ENCODE results near the gene NSMCE1.

NSMCE1 gene

GRCh38 chr16:27315333-27316037 lies 46.9 kb upstream of the NSMCE1 start:
- Histone ChIP-seq H3K4me2 (peak overlapping the region; percentile 87; the same call in 1 of the 2 replicates), H3K4me3 (IDR thresholded peaks at IDR 0.05; ENCODE audit: insufficient read depth, low read depth, low read length) (no peak overlapping the region), H3K4me1 (ENCODE audit: low read depth, poor library complexity, severe bottlenecking) (peaks cover 19% of the 10 kb centered on the region), H3K27ac (no peak overlapping the region), H3K9ac (no peak overlapping the region), H3K79me2 (ENCODE audit: insufficient read depth, low read depth) (no peaks in the 10 kb centered on the region; the same call in 1 of the 2 replicates), H4K20me1 (ENCODE audit: insufficient read depth) (no peaks in the 10 kb centered on the region; the same call in 1 of the 2 replicates), H3K36me3 (ENCODE audit: insufficient read depth) (no peaks in the 10 kb centered on the region), H3K27me3 (ENCODE audit: insufficient read depth, low read depth) (no peaks in the 10 kb centered on the region), H2AFZ (ENCODE audit: low read depth) (no peak overlapping the region)
- no peak for TF ChIP-seq CTCF (conservative IDR thresholded peaks at IDR 0.05; ENCODE audit: low read depth, low read length)

DNA sequence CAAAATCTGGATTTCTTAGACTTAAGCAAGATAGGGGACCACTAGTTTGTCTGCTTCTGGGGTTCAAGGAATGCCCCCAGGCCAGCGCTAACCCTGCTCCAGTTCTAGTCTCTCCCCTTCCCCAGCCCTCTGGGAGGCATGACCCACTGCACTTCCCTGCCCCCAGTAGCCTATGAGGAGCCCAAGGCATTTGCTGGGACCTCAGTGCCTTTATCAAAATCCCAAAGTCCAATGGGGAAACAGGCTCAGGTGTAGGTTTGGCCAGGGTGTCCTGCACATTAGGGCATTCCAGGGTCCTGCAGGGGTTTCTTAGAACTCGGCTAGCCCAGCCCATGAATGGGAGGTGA lies 46.4 kb upstream of the NSMCE1 start:
- no peak overlapping the region for H3K9ac ChIP-seq
- no peak overlapping the region for H3K4me3 ChIP-seq (IDR thresholded peaks at IDR 0.05; ENCODE audit: insufficient read depth, low read depth, low read length)
- TF ChIP-seq CTCF (conservative IDR thresholded peaks at IDR 0.05; ENCODE audit: low read depth, low read length): no peak
- H3K4me2 ChIP-seq: peak overlapping the region; percentile 87; the same call in 1 of the 2 replicates
- H3K27me3 ChIP-seq (ENCODE audit: insufficient read depth, low read depth): no peaks in the 10 kb centered on the region
- H3K4me1 ChIP-seq (ENCODE audit: low read depth, poor library complexity, severe bottlenecking): peaks cover 19% of the 10 kb centered on the region
- no peak overlapping the region for H3K27ac ChIP-seq
- no peaks in the 10 kb centered on the region; the same call in 1 of the 2 replicates for H4K20me1 ChIP-seq (ENCODE audit: insufficient read depth)
- no peaks in the 10 kb centered on the region for H3K36me3 ChIP-seq (ENCODE audit: insufficient read depth)
- H3K79me2 ChIP-seq (ENCODE audit: insufficient read depth, low read depth): no peaks in the 10 kb centered on the region; the same call in 1 of the 2 replicates
- no peak overlapping the region for H2AFZ ChIP-seq (ENCODE audit: low read depth)

DNA sequence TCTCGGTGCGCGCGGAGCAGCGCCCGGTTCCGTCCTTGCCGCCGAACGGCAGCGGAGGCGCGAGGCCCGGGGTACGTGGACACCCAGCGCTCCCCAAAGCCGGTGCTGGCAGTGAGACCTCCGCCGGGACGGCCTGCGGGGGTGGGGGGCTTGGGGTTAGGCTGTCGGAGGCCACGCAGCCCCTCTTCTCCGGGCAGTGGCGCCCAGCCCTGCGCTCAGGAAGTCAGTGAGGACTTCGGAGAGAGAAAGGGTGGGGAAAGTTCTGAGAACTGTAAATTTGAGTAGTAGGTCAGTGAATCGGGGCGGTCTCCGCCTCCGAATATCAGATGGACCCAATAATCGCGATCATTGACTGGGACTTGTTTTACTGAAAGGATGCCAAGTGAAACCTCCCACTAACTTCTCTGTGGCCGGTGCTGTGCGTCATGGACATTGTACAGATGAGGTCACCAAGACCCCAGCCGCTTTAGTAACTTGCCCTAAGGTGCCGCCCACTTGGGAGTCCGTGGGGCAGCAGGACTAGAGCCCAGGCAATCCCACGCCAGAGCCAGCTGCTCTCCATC lies 45.7 kb upstream of the NSMCE1 start:
- H3K79me2 ChIP-seq (ENCODE audit: insufficient read depth, low read depth): no peaks in the 10 kb centered on the region; the same call in 1 of the 2 replicates
- H3K27me3 ChIP-seq (ENCODE audit: insufficient read depth, low read depth): no peaks in the 10 kb centered on the region
- peaks cover 19% of the 10 kb centered on the region for H3K4me1 ChIP-seq (ENCODE audit: low read depth, poor library complexity, severe bottlenecking)
- H3K4me2 ChIP-seq: peak overlapping the region; percentile 87
- H3K27ac ChIP-seq: peak overlapping the region; percentile 31; the same call in 1 of the 2 replicates
- peak overlapping the region; percentile 85 for H3K9ac ChIP-seq
- peak overlapping the region; percentile 95 for H2AFZ ChIP-seq (ENCODE audit: low read depth)
- H4K20me1 ChIP-seq (ENCODE audit: insufficient read depth): no peaks in the 10 kb centered on the region
- TF ChIP-seq CTCF (conservative IDR thresholded peaks at IDR 0.05; ENCODE audit: low read depth, low read length): no peak
- H3K4me3 ChIP-seq (IDR thresholded peaks at IDR 0.05; ENCODE audit: insufficient read depth, low read depth, low read length): no peak overlapping the region
- H3K36me3 ChIP-seq (ENCODE audit: insufficient read depth): no peaks in the 10 kb centered on the region

DNA sequence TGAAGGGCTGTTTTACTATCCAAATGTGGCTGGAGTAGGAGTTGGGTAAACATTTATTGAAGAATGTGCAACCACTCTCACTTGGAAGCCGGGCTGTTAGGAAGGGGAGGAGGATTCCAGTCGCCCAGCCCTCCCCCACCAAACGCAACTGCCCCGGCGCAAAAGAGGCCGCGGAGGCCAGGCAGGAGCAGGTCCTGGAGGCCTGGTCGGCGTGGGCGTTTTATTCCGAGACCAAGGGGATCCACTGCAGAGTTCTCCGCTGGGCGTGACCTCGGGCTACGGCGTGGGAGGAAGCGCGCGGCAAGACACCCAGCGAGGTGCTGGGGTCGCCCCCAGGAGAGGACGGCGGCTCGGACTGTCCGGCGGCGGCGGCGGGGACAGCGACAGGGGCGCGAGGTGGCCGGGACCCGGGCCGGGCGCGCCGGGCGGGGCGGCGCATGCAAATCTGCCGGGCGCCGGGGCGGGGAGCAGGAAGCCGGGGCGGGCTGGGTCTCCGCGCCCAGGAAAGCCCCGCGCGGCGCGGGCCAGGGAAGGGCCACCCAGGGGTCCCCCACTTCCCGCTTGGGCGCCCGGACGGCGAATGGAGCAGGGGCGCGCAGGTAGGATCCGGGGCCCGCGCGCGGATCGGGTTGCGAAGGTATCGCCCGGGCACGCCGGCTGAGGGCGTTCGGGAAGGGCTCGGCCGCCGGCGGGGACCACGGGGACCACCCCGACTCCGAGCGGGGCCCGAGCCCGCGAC lies 45.0 kb upstream of the NSMCE1 start, which contains the start of gene IL4R:
TSS of gene IL4R (plus strand) at position 553 of the 739 bp plus-strand sequence. CDS start 26,230 bp downstream, outside the sequence.
- no peaks in the 10 kb centered on the region for H4K20me1 ChIP-seq (ENCODE audit: insufficient read depth)
- peaks cover 19% of the 10 kb centered on the region for H3K4me1 ChIP-seq (ENCODE audit: low read depth, poor library complexity, severe bottlenecking)
- peak within 1 kb of the TSS; percentile 31; the same call in 1 of the 2 replicates for H3K27ac ChIP-seq
- peak within 1 kb of the TSS; percentile 91 for H3K4me2 ChIP-seq
- H2AFZ ChIP-seq (ENCODE audit: low read depth): peak within 1 kb of the TSS; percentile 95
- no peaks in the 10 kb centered on the region; the same call in 1 of the 2 replicates for H3K79me2 ChIP-seq (ENCODE audit: insufficient read depth, low read depth)
- no peak for TF ChIP-seq CTCF (conservative IDR thresholded peaks at IDR 0.05; ENCODE audit: low read depth, low read length)
- H3K36me3 ChIP-seq (ENCODE audit: insufficient read depth): no peaks in the 10 kb centered on the region
- no peaks in the 10 kb centered on the region for H3K27me3 ChIP-seq (ENCODE audit: insufficient read depth, low read depth)
- no peak within 1 kb of the TSS for H3K4me3 ChIP-seq (IDR thresholded peaks at IDR 0.05; ENCODE audit: insufficient read depth, low read depth, low read length)
- peak within 1 kb of the TSS; percentile 85 for H3K9ac ChIP-seq

Measured in KMS-11 (cell line).